ENCODE measurements around the gene DLX1. TPM values are rescaled to one million over a fixed set of nuclear protein-coding genes. Genes with fewer than 3 reads are reported as not detected.

Gene DLX1
- polyA plus RNA-seq, 3 donors = 0.05 TPM; not detected in 2

DNA sequence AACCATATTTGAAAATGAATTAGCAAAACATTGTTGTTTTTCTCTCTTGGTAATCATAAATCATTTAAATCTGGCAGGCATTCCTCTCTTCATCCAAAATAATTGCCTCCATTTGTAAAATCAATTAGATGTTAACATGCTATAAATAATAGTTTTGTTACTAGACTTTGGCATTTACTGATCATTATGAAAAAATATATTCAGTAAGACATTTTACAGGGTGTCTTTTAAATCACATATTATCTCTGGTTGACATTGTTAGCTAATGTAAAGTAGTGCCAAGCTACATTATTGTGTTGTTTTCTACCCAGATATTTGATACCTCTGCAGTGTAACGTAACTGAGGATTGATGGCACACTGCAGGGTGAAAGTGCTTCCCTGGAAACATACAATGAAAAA is 31.8 kb upstream of the DLX1 start:
- no peaks in the 10 kb centered on the region for H3K27me3 ChIP-seq (ENCODE audit: control insufficient read depth in 2 of 2, insufficient read depth in 2 of 2, low read length in 2 of 2)
- no CpG with 5 or more reads among the region's 1 CpG for WGBS (ENCODE audit: insufficient coverage)
- DNase-seq = no peak
- H3K79me2 ChIP-seq (ENCODE audit: insufficient read depth, low read length) = no peaks in the 10 kb centered on the region
- no peak overlapping the region for H3K4me3 ChIP-seq (replicated peaks in 1 of 3; ENCODE audit: low read depth in 2 of 3, low read length in 3 of 3)
- Mint-ChIP-seq H3K9me3 (no peaks in the 10 kb centered on the region), H3K4me3 (no peak overlapping the region), H3K36me3 (no peaks in the 10 kb centered on the region), H3K27me3 (ENCODE audit: low read depth in 3 of 3) (peaks cover 0 to 2% (median 0%) of the 10 kb centered on the region in 3 donors), H3K4me1 (no peaks in the 10 kb centered on the region), H3K27ac (no peak overlapping the region)
- H3K4me1 ChIP-seq (ENCODE audit: control insufficient read depth in 1 of 2, insufficient read depth in 2 of 2, low read length in 2 of 2) = no peaks in the 10 kb centered on the region
- no peak overlapping the region for H2AFZ ChIP-seq (ENCODE audit: insufficient read depth, low read depth, low read length, poor library complexity, severe bottlenecking)
- TF ChIP-seq, protein P1, sequence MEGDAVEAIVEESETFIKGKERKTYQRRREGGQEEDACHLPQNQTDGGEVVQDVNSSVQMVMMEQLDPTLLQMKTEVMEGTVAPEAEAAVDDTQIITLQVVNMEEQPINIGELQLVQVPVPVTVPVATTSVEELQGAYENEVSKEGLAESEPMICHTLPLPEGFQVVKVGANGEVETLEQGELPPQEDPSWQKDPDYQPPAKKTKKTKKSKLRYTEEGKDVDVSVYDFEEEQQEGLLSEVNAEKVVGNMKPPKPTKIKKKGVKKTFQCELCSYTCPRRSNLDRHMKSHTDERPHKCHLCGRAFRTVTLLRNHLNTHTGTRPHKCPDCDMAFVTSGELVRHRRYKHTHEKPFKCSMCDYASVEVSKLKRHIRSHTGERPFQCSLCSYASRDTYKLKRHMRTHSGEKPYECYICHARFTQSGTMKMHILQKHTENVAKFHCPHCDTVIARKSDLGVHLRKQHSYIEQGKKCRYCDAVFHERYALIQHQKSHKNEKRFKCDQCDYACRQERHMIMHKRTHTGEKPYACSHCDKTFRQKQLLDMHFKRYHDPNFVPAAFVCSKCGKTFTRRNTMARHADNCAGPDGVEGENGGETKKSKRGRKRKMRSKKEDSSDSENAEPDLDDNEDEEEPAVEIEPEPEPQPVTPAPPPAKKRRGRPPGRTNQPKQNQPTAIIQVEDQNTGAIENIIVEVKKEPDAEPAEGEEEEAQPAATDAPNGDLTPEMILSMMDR (IDR thresholded peaks at IDR 0.05) = no peak
- no peak overlapping the region for H3K27ac ChIP-seq (ENCODE audit: low read depth in 1 of 2, low read length in 2 of 2)
- H3K9ac ChIP-seq (ENCODE audit: insufficient read depth, low read length, poor library complexity, severe bottlenecking) = no peak overlapping the region
- no peak overlapping the region for H3K4me2 ChIP-seq (replicated peaks; ENCODE audit: extremely low read depth, low read length, poor library complexity, severe bottlenecking)
- intact Hi-C loops (cut with micrococcal nuclease) = no loop called here
- no peaks in the 10 kb centered on the region for H3K36me3 ChIP-seq (replicated peaks in 1 of 2; ENCODE audit: control insufficient read depth in 1 of 2, insufficient read depth in 2 of 2, low read length in 2 of 2)
- H3K9me3 ChIP-seq (replicated peaks in 1 of 2; ENCODE audit: control insufficient read depth in 1 of 2, insufficient read depth in 1 of 2, low read length in 2 of 2) = no peaks in the 10 kb centered on the region
- H4K20me1 ChIP-seq (ENCODE audit: insufficient read depth, low read length) = no peaks in the 10 kb centered on the region

DNA sequence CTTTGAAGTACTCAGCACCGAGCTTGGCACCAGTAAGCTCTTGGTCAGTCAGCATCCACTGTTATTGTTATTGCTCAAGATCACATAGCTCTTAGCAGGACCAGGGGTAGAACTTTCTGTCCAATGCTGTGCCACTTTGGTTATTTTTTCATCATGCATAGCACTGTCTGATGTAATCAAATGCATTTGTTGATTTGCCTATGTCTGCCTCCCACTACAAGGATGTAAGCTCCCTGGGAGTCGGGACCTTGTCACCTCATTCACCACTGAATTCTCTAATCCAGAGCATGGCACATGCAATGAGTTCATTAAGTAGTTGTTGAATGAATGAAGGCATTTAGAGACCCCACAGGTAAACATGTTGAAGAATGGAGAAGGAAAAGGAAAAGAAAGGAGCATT is 29.0 kb upstream of the DLX1 start:
- no peak overlapping the region for H3K4me3 Mint-ChIP-seq
- H3K27me3 Mint-ChIP-seq (ENCODE audit: low read depth in 3 of 3) = peaks cover 0 to 2% (median 0%) of the 10 kb centered on the region in 3 donors
- H2AFZ ChIP-seq (ENCODE audit: insufficient read depth, low read depth, low read length, poor library complexity, severe bottlenecking) = no peak overlapping the region
- H3K36me3 ChIP-seq (replicated peaks in 1 of 2; ENCODE audit: control insufficient read depth in 1 of 2, insufficient read depth in 2 of 2, low read length in 2 of 2) = no peaks in the 10 kb centered on the region
- no peak overlapping the region for H3K4me2 ChIP-seq (replicated peaks; ENCODE audit: extremely low read depth, low read length, poor library complexity, severe bottlenecking)
- TF ChIP-seq, protein P1 (IDR thresholded peaks at IDR 0.05) = no peak
- intact Hi-C loops (cut with micrococcal nuclease) = no loop called here
- no peaks in the 10 kb centered on the region for H4K20me1 ChIP-seq (ENCODE audit: insufficient read depth, low read length)
- no peaks in the 10 kb centered on the region for H3K27me3 ChIP-seq (ENCODE audit: control insufficient read depth in 2 of 2, insufficient read depth in 2 of 2, low read length in 2 of 2)
- H3K4me1 Mint-ChIP-seq = no peaks in the 10 kb centered on the region
- no peaks in the 10 kb centered on the region for H3K79me2 ChIP-seq (ENCODE audit: insufficient read depth, low read length)
- no peak overlapping the region for H3K4me3 ChIP-seq (replicated peaks in 1 of 3; ENCODE audit: low read depth in 2 of 3, low read length in 3 of 3)
- peaks cover 0 to 5% (median 0%) of the 10 kb centered on the region in 7 donors for H3K9me3 Mint-ChIP-seq
- no peaks in the 10 kb centered on the region for H3K9me3 ChIP-seq (replicated peaks in 1 of 2; ENCODE audit: control insufficient read depth in 1 of 2, insufficient read depth in 1 of 2, low read length in 2 of 2)
- no peak overlapping the region for H3K9ac ChIP-seq (ENCODE audit: insufficient read depth, low read length, poor library complexity, severe bottlenecking)
- DNase-seq = no peak
- no peak overlapping the region for H3K27ac Mint-ChIP-seq
- H3K27ac ChIP-seq (ENCODE audit: low read depth in 1 of 2, low read length in 2 of 2) = no peak overlapping the region
- no peaks in the 10 kb centered on the region for H3K36me3 Mint-ChIP-seq
- no peaks in the 10 kb centered on the region for H3K4me1 ChIP-seq (ENCODE audit: control insufficient read depth in 1 of 2, insufficient read depth in 2 of 2, low read length in 2 of 2)
- 78% methylated on average over 1 of the region's 2 CpGs for WGBS (ENCODE audit: insufficient coverage)
